Myocyte (in vitro differentiated cells): ENCODE measurements around the gene MCM3AP. TPM values are rescaled to one million over a fixed set of nuclear protein-coding genes. Genes with fewer than 3 reads are reported as not detected.
A peak's percentile ranks its signal among the peaks of the same experiment; 100 is the strongest.
"Not testable (repeated sequence)": the region's sequence is repeated elsewhere in the genome, so short reads cannot be mapped to it uniquely, and the experiment has no call there.

ENCODE experiments used
- DNase-seq: peaks from one replicate; pipeline ENCODE4 v3.0.0-alpha.2; 2012; ENCODE audit warnings: low read depth
- total RNA-seq: library from RNA; depleted of rRNA; stranded (reverse); fragments of >200 nt; gene quantifications from 2 replicates; pipeline ENCODE4 v1.2.3, GENCODE V29; 2014

MCM3AP gene
- total RNA-seq, 1 donor from 2014 or later, result 85.4 TPM

DNA sequence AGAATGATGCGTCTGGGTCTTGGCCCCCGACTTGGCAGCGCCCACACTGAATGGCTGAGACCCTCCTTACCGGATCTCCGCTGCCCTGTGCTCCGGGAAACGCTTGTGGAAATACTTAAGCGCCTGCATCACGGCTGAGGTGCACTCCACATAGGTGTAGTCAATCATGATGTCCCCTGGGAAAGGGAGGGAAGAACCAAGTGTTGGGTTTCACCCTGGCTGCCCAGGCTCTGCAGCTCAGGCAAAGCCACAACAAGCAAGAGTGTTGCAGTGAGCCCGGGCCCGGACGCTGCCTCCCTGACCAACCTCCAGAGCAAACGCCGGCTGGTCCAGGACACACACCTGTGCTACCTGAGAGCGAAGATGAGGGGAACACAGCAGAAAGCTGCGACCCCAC lies 79.6 kb downstream of the MCM3AP start:
- no peak for DNase-seq

- DNase-seq, result no peak
Measured at GRCh38 chr21:46205166-46205565, 80.2 kb downstream of the MCM3AP start.

DNA sequence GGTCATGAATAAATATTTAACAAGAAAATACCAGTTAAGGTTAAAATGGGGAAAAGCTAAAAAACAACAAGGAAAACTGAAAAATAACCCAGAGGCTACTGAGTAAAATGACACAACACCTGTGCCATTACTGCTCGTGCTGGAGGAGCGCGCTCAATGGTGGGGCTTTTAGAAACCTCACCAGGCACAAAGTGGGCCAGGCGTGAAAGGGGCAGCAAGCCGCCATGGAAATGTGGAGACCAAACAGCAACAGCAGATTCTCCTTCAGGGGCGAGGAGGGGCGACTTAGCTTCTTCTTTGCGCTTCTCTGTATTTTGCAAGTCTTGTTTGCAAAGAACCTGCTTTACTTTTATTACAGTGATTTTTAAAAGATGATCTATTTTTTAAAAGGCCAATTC lies 82.2 kb downstream of the MCM3AP start:
- no peak for DNase-seq

DNA sequence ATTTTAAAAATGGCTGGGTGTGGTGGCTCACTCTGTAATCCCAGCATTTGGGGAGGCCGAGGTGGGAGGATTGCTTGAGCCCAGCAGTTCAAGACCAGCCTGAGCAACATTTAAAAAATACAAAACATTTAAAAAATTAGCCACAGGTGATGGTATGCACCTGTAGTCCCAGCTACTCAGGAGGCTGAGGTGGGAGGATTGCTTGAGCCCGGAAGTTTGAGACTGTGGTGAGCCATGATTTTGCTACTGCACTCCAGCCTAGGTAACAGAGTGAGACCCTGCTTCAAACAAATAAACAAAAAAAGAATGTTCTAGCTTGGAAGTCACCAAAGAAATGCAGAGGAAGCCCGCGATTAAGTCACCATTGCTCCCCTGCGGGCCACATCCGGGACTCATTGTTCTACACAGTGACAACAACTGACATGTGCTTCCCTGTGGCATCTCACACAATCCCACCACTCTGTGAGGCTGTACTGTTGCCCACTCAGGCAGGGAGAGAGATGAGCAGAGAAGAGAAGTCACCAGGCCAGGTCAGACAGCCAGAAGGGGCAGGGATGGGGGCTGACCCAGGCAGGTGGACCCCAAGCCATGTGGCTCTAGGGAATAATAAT lies 82.7 kb downstream of the MCM3AP start:
- DNase-seq, result no peak

DNA sequence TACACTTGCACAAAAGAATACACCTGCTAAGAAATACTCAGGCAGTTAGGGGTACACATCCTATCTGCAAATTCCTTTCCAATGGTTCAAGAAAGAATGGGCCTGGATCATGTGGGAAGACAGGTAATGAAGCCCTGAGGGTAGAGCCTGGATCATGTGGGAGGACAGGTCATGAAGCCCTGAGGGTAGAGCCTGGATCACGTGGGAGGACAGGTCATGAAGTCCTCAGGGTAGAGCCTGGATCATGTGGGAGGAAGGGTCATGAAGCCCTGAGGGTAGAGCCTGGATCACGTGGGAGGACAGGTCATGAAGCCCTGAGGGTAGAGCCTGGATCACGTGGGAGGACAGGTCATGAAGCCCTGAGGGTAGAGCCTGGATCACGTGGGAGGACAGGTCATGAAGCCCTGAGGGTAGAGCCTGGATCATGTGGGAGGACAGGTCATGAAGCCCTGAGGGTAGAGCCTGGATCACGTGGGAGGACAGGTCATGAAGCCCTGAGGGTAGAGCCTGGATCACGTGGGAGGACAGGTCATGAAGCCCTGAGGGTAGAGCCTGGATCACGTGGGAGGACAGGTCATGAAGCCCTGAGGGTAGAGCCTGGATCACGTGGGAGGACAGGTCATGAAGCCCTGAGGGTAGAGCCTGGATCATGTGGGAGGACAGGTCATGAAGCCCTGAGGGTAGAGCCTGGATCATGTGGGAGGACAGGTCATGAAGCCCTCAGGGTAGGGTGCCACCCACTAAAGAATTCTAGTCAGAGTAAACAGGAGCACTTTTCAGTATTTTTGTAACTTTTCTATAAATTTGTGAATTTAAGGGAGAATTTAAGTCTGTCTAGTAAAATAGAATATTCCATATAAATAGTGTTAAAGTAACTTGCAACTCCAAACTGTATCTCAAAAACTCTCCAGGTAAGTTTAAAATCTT lies 84.3 kb downstream of the MCM3AP start:
- DNase-seq, result not testable (repeated sequence)

DNA sequence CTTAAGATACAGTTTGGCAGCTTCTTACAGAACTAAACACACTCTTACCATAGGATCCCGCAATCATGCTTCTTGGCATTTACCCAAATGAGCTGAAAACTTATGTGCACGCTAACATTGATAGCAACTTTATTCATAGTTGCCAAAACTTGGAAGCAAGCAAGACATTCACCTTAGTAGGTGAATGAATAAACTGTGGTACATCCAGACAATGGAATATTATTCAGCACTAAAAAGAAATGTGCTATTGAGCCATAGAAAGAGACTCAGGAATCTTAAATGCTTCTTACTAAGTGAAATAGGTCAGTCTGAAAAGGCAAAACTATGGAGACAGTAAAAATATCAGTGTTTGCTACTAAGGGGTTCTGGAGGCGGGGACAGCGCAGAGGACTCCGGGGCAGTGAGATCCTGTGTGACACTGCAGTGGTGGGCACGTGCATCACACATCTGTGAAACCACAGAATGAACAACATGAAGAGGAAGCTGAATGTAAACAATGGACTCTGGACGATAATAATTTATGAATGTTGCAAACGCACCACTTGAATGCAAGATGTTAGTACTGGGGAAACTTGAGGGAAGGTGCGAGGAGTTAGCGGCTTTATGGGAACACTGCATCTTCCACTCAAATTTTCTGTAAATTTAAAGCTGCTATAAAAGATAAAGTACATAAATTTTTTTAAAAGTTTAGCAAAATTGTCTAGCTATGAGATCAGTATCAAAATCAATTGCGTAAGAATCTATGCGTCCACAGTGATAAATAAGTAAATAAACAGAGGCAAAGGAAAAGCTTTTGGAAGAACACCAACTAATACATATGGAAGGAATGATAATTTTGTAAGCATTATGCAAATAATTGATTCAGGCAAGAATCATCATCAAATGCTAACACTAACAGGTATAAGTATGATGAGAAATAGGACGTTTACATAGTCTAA lies 85.7 kb downstream of the MCM3AP start:
- DNase-seq, result no peak

DNA sequence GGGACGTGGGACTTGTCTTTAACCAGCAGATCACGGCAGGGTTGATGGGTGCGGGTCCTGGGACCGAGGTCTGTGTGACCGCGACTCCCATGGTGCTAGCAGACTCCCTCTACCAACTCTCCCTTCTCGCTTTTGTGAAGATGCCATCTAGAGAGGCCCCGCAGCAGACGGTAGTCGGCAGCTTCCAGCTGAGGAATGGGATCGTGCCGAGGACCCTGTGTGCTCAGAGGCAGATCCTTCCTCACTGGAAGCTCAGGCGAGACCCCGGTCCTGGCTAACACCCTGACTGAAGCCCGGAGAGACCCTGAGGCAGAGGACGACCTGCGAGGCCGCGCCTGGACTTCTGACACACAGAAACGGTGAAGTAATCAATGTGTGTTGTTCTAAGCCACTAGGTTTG lies 88.7 kb downstream of the MCM3AP start:
- no peak for DNase-seq

- DNase-seq, result no peak
Measured at GRCh38 chr21:46195595-46196195, 89.7 kb downstream of the MCM3AP start.

- DNase-seq, result no peak
Measured at GRCh38 chr21:46194374-46195334, 90.8 kb downstream of the MCM3AP start.

DNA sequence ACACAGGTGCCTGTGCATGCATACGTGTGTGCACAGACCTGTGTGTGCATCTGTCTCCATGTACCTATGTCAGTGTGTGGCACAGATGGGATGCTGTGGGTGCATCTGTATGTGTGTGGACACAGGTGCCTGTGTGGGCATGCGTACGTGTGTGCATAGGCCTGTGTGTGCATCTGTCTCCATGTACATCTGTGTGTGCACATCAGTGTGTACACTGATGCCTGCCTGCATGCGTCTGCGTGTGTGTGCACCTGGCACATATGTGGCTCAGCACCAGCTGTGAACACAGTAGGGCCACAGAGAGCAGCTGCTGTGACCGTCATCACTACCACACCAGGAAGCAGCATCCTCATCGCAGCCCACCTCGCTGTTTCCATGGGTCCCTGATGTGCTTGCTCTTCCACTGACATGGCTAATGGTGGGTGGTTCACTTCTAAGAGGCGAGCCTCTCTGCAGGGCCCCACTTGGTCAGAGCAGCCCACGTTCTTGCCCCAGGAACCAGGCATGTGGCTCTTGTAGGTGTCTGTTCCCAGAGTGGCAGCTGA lies 91.5 kb downstream of the MCM3AP start:
- no peak for DNase-seq

DNA sequence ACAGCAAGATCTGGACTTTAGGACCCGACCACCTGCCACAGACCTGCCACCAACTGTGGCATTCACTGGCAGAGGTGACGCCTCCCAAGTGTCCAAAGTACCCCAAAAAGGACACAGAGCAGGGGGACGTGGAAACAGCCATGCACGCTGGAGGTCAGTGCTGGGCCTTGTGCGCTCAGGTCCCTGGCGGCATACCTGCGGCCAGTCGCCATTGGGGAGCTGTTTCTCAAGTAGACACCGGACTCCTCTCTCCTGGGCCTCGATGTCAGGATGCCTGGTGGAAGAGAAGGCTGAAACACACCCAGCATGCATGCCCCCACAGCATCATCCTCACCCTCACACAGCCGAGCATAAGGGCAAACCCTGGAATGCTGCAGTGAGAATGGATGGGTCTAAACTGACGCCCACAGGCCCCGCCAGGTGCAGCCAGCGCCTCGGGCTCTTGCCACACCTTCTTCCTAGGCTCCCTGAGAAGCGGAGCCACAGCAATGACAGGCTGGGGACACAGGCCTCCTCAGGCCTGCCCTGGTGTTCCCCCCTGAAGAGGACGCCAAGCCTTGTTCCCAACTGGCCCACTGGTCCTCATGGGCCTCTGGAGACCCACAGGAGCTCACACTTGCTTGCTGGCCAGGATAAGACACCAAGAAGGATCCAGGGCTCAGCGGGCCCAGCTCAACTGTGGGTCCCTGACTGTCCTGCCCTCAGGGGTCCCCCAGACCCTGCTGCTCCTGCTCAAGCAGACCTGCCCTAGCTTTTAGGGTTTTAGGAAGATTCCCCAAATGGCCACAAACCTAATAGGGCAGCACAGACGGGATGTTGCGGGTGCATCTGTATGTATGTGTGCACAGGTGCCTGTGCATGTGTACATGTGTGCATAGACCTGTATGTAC lies 93.5 kb downstream of the MCM3AP start:
- DNase-seq, result no peak

DNA sequence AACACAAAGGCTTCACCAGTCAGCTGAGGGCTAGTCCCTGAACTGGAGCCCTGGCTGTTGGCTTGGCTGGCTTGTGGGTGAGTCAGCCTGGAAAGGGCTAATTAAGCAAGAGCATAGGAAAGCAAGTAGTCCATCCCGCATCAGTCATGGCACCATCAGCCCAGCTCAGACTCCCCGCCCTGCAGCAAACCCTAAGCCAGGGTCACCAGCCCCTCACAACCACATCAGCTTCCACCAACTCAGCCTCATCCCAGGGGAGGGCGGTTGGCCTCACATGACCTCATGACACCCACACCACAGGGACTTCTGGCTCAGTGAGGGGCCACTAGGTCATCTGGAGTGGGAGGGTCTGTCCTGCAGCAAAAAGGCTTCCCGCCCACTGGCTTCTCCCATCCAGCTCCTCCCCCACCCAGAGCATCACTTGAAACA lies 94.1 kb downstream of the MCM3AP start:
- DNase-seq, result peak; percentile 73

- no peak for DNase-seq
Measured at GRCh38 chr21:46190491-46191131, 94.8 kb downstream of the MCM3AP start.

DNA sequence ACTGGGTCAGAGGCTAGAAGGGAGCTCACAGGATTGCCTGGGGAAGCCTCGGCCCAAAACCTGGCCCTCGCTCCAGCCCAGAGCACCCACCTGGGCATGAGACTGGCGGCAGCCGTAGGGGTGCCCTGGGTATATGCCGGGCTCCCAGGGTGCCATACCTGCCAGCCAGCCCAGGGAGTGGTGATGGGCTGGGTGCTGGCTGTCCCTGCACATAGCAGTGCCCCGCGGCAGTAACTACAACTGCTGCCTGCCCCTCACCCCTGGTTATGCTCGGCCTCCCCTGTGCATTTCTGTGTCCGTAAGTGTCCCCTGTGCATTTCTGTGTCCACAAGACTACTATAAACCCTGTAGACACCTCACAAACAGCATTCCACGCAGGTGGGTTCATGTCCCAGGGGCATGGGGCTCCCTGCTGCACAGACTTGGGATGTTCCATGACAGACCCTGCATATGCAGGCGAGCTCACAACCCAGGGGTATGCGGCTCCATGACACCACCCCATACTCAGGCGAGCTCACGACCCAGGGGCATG lies 95.4 kb downstream of the MCM3AP start:
- DNase-seq, result no peak

DNA sequence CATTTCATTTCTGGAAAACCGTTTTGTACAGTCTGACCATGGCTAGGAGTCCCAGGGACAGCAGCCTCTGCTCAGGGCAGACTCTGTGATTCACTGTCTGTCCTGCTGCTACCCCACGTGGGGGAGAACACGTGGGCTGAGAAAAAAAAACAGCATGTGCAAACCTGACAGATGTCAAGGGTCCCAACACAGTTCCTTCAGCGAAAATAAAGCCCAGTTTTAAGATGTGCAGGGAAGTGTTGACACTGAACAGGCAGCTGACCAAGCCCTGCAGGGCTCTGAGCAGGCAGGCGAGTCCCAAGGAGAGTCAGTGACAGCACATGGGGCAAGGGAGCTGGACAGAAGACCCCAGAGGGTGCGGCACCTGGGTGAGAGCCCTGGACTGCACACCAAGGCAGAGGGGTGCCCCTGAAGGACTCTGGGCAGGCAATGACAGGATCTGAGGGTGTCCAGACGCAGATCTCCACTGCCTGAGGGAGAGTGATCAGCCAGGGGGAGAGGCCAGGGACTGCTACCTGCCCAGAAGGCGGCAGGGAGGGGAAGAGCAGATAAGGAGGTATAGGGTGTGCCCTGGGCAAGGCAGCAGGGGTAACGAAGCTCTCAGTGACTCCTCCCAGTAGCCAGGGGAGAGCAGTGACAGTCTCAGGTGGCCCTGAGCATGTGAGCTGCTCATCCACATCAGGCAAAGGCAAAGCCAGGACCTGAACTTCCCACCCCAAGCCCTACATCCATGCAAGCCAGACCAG lies 96.0 kb downstream of the MCM3AP start:
- DNase-seq, result peak; percentile 71

GRCh38 chr21:46188226-46189212 lies 96.9 kb downstream of the MCM3AP start:
- DNase-seq, result peak; percentile 85
